ENCODE results near the gene TFEC. TPM values are rescaled to one million over a fixed set of nuclear protein-coding genes. Genes with fewer than 3 reads are reported as not detected.
"Not testable (repeated sequence)": the region's sequence is repeated elsewhere in the genome, so short reads cannot be mapped to it uniquely, and the experiment has no call there.

TFEC gene
- total RNA-seq, 1 experiment from 2014 or later = not detected

DNA sequence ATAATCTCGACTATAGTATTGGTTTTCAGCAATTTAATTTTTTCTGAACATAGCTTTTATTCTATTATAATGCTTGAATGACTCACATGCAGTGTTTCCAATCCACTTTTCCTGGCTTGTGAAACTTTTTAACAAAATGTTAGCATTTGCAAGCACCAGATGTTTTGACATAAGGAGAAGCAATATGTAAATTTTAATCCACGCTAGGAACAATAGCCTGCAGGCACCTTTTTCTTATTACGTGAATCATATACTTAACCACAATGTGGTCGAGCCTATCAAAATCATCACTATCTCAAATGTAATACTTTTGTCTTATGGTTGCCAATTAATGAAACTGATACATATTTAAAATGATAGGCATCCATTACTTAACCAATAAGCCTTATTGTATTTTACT, 97.1 kb downstream of the TFEC start:
- H3K4me1 ChIP-seq (replicated peaks) = no peaks in the 10 kb centered on the region
- H3K27ac ChIP-seq = no peak overlapping the region
- H3K27me3 ChIP-seq (replicated peaks) = peaks cover 4% of the 10 kb centered on the region; the same call in 1 of the 2 replicates
- no peak for DNase-seq (ENCODE audit: low read depth in 1 of 2, low spot score in 2 of 2)
- H3K36me3 ChIP-seq = no peaks in the 10 kb centered on the region
- no peaks in the 10 kb centered on the region for H3K9me3 ChIP-seq (replicated peaks)
- H3K4me3 ChIP-seq = no peak overlapping the region

DNA sequence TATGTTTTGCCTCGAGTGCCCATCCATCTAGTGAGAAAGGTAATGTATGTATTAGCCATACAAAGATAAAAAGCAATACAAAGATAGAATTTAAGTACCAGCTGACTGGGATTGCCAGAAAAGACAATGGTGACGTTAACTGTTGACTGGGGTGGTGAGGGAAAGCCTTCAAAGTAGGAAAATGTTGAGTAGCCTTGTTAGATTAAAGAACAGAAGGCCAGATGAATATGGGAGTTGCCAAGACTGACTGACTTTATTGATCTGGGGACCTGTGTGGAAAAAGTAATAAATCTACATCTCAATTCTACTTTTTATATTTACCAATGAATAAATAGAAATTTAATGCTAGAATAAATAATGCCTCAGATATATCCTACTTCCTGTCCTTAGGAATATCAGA, 97.7 kb downstream of the TFEC start:
- H3K9me3 ChIP-seq (replicated peaks) = no peaks in the 10 kb centered on the region
- no peak for DNase-seq (ENCODE audit: low read depth in 1 of 2, low spot score in 2 of 2)
- no peaks in the 10 kb centered on the region for H3K4me1 ChIP-seq (replicated peaks)
- no peaks in the 10 kb centered on the region for H3K36me3 ChIP-seq
- peaks cover 4% of the 10 kb centered on the region; the same call in 1 of the 2 replicates for H3K27me3 ChIP-seq (replicated peaks)
- no peak overlapping the region for H3K27ac ChIP-seq
- no peak overlapping the region for H3K4me3 ChIP-seq

DNA sequence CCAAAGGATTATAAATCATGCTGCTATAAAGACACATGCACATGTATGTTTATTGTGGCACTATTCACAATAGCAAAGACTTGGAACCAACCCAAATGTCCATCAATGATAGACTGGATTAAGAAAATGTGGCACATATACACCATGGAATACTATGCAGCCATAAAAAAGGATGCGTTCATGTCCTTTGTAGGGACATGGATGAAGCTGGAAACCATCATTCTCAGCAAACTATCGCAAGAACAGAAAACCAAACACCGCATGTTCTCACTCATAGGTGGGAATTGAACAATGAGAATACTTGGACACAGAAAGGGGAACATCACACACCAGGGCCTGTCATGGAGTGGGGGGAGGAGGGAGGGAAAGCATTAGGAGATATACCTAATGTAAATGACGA, 100.4 kb downstream of the TFEC start:
- H3K9me3 ChIP-seq (replicated peaks); H3K4me1 ChIP-seq (replicated peaks); H3K27ac ChIP-seq; DNase-seq (ENCODE audit: low read depth in 1 of 2, low spot score in 2 of 2); H3K27me3 ChIP-seq (replicated peaks); H3K4me3 ChIP-seq; H3K36me3 ChIP-seq: not testable (repeated sequence)

DNA sequence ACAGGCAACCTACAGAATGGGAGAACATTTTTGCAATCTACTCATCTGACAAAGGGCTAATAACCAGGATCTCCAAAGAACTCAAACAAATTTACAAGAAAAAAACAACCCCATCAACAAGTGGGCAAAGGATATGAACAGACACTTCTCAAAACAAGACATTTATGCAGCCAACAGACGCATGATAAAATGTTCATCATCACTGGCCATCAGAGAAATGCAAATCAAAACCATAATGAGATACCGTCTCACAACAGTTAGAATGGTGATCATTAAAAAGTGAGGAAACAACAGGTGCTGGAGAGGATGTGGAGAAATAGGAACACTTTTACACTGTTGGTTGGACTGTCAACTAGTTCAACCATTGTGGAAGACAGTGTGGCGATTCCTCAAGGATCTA, 100.8 kb downstream of the TFEC start:
- H3K27me3 ChIP-seq (replicated peaks); H3K4me3 ChIP-seq; DNase-seq (ENCODE audit: low read depth in 1 of 2, low spot score in 2 of 2); H3K27ac ChIP-seq; H3K36me3 ChIP-seq; H3K4me1 ChIP-seq (replicated peaks); H3K9me3 ChIP-seq (replicated peaks): not testable (repeated sequence)

DNA sequence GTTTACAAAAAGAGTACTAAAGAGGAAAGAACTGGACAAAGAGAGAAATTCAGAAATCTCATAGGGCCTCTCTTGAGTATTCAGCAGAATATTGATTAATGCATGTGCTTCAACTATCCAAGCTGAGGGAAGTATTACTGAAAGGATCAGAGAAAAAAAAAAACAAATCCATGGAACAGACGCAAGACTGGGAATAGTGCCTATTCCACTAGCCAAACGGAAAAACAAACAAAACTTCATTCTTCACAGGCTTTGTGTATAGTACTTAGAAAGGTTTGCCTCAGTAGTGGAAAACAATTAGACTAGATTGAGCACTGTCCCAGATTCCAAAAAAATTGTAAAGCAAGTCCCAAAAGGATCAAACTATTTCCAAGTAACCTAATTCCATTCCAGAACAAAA, 106.2 kb downstream of the TFEC start:
- Histone ChIP-seq H3K4me1 (replicated peaks) (no peaks in the 10 kb centered on the region), H3K27me3 (replicated peaks) (no peaks in the 10 kb centered on the region), H3K27ac (no peak overlapping the region), H3K9me3 (replicated peaks) (no peaks in the 10 kb centered on the region), H3K36me3 (no peaks in the 10 kb centered on the region), H3K4me3 (no peak overlapping the region)
- DNase-seq (ENCODE audit: low read depth in 1 of 2, low spot score in 2 of 2) = no peak

DNA sequence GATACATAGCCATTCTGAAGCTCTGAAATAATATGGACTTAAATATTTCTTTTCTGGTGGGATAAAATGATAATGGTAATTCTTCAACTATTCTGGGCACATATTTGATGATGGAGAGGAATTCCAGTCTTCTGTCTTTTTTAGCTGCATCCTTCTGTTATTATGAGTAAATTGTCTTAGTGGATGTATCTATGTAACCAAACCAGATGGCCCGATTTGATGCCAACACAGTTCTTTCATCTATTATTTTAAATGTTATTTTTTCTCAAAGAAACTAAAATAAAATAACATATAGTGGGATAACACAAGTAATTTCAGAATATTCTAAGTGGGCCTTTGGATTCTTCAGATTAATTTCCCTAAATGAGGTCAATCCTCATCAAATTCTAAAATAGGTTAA, 110.2 kb downstream of the TFEC start:
- H3K27ac ChIP-seq = no peak overlapping the region
- no peak overlapping the region for H3K4me3 ChIP-seq
- H3K4me1 ChIP-seq (replicated peaks) = no peaks in the 10 kb centered on the region

DNA sequence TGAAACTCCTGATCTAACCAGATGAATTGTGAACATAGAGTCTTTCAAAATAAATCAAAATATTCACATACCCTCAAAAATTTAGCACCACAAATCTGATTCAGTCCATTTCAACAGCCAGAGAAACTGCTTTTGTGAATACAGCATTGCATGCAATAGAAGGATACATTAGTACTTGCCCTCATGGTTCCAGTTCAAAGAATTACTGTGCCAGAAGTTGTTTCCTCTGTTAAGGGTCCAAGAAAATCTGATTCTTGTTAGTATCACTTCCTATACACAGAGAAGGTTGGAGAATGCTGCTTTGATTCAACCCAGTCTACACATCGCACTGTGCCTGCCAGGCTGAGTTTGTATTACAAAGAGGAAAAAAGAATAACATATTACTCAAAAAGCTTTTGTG, 115.6 kb downstream of the TFEC start:
- no peaks in the 10 kb centered on the region for H3K9me3 ChIP-seq (replicated peaks)
- no peak overlapping the region for H3K4me3 ChIP-seq
- H3K27me3 ChIP-seq (replicated peaks) = no peaks in the 10 kb centered on the region
- H3K27ac ChIP-seq = no peak overlapping the region
- no peaks in the 10 kb centered on the region for H3K36me3 ChIP-seq
- DNase-seq (ENCODE audit: low read depth in 1 of 2, low spot score in 2 of 2) = no peak
- no peaks in the 10 kb centered on the region for H3K4me1 ChIP-seq (replicated peaks)

More for the DNA sequence above, 110.2 kb downstream of the TFEC start:
- Histone ChIP-seq H3K27me3 (replicated peaks) (no peaks in the 10 kb centered on the region), H3K36me3 (no peaks in the 10 kb centered on the region), H3K9me3 (replicated peaks) (no peaks in the 10 kb centered on the region)
- DNase-seq (ENCODE audit: low read depth in 1 of 2, low spot score in 2 of 2) = no peak

DNA sequence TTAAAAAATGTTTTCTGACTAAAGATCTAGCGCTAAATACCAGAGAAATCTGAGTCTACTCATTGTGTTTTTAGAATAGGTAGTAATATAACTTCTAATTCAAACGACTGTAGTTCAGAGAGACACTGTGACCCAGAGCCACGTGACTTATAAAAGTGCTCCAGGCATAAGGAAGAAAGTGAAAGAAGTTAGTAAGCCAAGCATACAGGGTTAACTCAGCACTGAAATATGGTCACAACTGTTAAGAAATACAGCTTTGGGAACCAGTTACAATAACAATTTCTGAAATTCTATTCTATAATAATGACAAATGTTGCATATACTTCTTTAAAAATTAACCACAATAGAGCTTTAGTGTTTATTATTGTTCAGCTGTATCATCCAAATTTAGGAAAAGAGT, 119.1 kb downstream of the TFEC start:
- Histone ChIP-seq H3K27me3 (replicated peaks) (no peaks in the 10 kb centered on the region), H3K9me3 (replicated peaks) (no peaks in the 10 kb centered on the region), H3K27ac (no peak overlapping the region), H3K4me1 (replicated peaks) (no peaks in the 10 kb centered on the region), H3K36me3 (no peaks in the 10 kb centered on the region), H3K4me3 (no peak overlapping the region)
- DNase-seq (ENCODE audit: low read depth in 1 of 2, low spot score in 2 of 2) = no peak

DNA sequence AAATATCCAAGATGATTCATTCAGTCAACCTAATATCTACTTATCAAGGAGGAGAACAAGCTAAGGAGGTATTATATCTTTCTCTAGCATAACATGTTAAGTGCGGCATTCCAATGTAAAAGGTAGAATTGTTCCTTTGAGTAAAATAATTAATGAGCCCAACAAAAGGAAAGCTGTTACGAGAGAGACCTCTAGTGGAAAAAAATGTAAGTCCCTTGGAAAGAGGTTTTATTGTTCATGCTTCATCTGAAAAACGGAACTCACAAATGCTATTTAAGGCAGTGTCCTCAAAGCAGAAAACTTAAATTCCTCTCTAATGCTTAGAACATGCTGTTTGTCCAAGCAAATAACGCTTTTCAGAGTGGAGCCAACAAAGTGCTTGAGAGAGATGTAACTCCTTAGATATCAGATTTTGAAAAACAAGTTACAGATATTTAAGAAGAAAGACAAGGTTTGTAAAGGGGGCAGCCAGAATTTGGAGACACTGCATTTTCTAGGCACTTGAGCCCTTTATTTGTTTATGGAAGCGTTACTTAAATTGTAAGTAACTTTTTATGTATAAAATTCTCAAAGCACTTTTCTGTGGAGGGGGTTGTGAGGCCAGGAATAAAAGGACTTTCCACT, 119.9 kb downstream of the TFEC start:
- Histone ChIP-seq H3K36me3 (no peaks in the 10 kb centered on the region), H3K4me1 (replicated peaks) (no peaks in the 10 kb centered on the region), H3K4me3 (no peak overlapping the region), H3K27ac (no peak overlapping the region), H3K9me3 (replicated peaks) (no peaks in the 10 kb centered on the region), H3K27me3 (replicated peaks) (no peaks in the 10 kb centered on the region)
- peak in 1 of 2 experiments; percentile 23 for DNase-seq (ENCODE audit: low read depth in 1 of 2, low spot score in 2 of 2)

DNA sequence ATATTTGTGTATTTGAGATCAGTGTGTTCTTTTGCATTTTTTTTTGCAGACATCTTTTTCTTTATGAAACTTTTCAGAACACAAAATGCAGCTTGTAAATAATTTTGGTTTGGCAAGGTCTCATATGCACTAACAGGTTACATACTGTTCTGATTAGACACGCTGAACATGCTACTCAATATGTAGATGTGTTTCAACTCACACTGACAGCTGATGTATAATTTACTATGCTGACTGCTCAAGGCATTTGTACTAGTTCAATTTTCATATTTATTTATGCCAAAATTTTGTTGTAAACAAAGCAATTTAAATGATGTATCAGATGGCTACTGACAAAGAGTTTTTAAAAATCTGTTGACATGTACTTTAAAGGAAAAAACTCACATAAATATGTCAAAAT, 123.8 kb downstream of the TFEC start:
- Histone ChIP-seq H3K27me3 (replicated peaks) (no peaks in the 10 kb centered on the region), H3K9me3 (replicated peaks) (no peaks in the 10 kb centered on the region), H3K27ac (no peak overlapping the region), H3K36me3 (no peaks in the 10 kb centered on the region), H3K4me3 (no peak overlapping the region), H3K4me1 (replicated peaks) (no peaks in the 10 kb centered on the region)
- DNase-seq (ENCODE audit: low read depth in 1 of 2, low spot score in 2 of 2) = no peak

DNA sequence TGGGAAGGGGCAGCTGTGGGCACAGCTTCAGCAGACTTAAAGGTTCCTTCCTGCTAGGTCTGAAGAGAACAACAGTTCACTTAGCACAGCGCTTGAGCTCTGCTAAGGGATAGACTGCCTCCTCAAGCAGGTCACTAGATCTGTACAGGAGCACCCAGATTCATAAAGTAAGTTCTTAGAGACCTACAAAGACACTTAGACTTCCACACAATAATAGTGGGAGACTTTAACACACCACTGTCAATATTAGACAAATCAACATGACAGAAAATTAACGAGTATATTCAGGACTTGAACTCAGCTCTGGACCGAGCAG, 140.9 kb downstream of the TFEC start:
- DNase-seq (ENCODE audit: low read depth in 1 of 2, low spot score in 2 of 2) = no peak
- no peaks in the 10 kb centered on the region for H3K4me1 ChIP-seq (replicated peaks)
- no peak overlapping the region for H3K4me3 ChIP-seq
- no peaks in the 10 kb centered on the region for H3K27me3 ChIP-seq (replicated peaks)
- H3K27ac ChIP-seq = no peak overlapping the region
- no peaks in the 10 kb centered on the region for H3K36me3 ChIP-seq
- H3K9me3 ChIP-seq (replicated peaks) = no peaks in the 10 kb centered on the region

DNA sequence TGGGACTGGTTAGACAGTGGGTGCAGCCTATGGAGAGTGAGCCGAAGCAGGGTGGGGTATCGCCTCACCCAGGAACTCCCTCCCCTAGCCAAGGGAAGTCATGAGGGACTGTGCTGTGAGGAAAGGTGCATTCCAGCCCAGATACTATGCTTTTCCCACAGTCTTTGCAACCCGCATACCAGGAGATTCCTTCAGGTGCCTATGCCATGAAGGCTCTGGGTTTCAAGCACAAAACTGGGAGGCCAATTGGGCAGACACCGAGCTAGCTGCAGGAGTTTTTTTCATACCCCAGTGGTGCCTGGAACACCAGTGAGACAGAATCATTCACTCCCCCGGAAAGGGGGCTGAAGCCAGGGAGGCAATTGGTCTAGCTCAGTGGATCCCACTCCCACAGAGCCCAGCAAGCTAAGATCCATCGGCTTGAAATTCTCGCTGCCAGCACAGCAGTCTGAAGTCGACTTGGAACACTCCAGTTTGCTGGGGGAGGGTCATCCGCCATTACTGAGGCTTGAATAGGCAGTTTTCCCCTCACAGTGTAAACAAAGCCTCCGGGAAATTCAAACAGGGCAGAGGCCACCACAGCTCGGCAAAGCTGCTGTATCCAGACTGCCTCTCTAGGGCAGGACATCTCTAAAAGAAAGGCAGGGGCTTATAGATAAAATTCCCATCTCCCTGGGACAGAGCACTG, 141.4 kb downstream of the TFEC start:
- Histone ChIP-seq H3K4me1 (replicated peaks) (no peaks in the 10 kb centered on the region), H3K27ac (no peak overlapping the region), H3K27me3 (replicated peaks) (no peaks in the 10 kb centered on the region), H3K9me3 (replicated peaks) (no peaks in the 10 kb centered on the region), H3K4me3 (no peak overlapping the region), H3K36me3 (no peaks in the 10 kb centered on the region)
- no peak for DNase-seq (ENCODE audit: low read depth in 1 of 2, low spot score in 2 of 2)

DNA sequence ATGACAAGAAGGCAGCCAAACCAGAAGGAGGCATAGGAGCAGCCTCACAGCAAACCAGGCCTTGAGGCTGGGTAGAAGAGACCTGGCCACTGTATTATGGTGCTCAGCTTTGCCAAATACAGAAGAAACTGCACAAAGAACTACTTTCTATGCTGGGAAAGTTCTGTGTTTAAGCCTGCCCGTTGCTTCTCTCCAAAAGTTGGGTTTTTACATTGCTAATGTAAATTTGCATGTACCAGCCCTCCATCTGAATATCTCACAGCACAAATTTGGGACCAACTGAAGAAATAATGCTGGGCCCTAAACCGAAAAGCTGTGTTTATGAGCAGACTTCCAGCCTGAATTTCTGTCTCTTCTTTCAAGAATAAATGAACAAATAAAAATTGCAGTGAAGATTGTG, 145.0 kb downstream of the TFEC start:
- Histone ChIP-seq H3K4me1 (replicated peaks) (no peaks in the 10 kb centered on the region), H3K27me3 (replicated peaks) (no peaks in the 10 kb centered on the region), H3K4me3 (no peak overlapping the region), H3K27ac (no peak overlapping the region), H3K36me3 (no peaks in the 10 kb centered on the region), H3K9me3 (replicated peaks) (no peaks in the 10 kb centered on the region)
- DNase-seq (ENCODE audit: low read depth in 1 of 2, low spot score in 2 of 2) = no peak
